ENCODE results near the gene NHLRC2.
"Not testable (repeated sequence)": the region's sequence is repeated elsewhere in the genome, so short reads cannot be mapped to it uniquely, and the experiment has no call there.

NHLRC2 gene

DNA sequence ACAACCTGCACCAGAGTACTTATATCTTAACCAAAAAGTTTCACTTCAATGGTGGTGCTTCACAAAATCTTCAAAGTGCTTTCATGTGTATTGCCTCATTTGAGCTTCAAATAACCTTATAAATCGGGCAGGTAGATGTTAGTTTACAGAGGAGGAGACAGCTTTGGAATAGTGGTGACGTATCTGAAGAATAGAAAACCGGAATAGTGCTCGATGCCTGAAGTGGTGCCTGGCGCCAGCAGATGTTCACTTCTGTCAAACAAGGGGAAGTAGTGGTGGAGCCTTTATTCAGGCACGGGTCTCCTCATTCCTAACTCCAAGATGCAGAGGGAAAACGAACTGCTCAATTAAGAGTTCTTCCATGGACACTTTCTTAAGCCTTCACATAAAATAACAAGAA, 58.1 kb downstream of the NHLRC2 start:
- DNase-seq = no peak

DNA sequence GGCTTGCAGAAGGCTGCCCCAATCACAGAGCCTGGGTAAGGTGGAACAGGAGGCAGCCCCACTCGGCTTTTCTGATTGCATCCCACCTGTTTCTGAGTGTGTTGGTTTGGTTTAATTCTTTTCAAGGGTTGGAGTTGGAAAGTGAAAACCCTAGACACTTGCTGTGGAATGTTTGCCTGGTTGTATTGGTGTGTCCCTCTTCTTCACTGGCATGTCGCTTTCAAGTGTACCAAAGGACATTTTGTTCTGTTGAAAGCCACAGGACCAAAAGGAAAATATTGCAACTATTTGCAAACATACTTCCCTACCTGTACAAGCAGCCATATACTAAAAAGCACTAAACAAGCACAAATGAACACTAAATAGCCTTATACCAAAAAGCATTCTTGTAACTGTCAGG, 60.5 kb downstream of the NHLRC2 start:
- DNase-seq = no peak

DNA sequence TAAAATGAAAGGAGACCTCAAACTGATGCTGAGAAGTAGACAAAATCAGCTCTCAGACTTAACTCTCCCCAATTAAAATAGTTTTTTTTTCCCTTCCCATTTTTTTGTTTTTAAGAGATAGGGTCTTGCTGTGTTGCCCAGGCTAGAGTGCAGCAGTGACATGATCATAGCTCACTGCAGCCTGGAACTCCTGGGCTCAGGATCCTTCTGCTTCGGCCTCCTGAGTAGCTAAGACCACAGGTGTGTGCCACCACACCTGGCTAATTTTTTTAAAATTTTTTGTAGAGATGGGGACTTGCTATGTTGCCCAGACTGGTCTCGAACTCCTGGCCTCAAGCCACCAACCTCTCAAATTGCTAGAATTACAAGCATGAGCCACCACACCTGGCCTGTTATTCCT, 61.1 kb downstream of the NHLRC2 start:
- DNase-seq = no peak

GRCh38 chr10:113916053-113916452, 61.6 kb downstream of the NHLRC2 start:
- DNase-seq = no peak

GRCh38 chr10:113917636-113918035, 63.2 kb downstream of the NHLRC2 start:
- DNase-seq = no peak

DNA sequence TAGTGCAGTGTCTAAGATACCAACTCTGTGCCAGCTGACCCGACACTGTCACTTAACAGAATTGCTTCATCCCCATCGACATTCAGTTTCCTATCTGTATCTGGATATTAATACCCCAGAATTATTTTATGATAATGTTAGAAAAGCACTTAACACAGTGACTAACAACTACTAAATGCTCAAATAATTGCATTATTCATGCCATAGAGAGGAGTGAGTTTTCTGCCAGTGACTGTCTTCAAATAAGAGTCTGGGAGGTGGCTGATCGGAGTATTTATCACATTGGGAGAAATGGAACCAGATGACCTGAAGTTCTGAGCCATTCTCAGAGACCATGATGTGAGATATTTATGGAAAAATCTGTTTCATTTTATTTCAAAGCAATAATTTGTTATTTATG, 65.7 kb downstream of the NHLRC2 start:
- DNase-seq = no peak

GRCh38 chr10:113920875-113921274, 66.4 kb downstream of the NHLRC2 start:
- DNase-seq = no peak

DNA sequence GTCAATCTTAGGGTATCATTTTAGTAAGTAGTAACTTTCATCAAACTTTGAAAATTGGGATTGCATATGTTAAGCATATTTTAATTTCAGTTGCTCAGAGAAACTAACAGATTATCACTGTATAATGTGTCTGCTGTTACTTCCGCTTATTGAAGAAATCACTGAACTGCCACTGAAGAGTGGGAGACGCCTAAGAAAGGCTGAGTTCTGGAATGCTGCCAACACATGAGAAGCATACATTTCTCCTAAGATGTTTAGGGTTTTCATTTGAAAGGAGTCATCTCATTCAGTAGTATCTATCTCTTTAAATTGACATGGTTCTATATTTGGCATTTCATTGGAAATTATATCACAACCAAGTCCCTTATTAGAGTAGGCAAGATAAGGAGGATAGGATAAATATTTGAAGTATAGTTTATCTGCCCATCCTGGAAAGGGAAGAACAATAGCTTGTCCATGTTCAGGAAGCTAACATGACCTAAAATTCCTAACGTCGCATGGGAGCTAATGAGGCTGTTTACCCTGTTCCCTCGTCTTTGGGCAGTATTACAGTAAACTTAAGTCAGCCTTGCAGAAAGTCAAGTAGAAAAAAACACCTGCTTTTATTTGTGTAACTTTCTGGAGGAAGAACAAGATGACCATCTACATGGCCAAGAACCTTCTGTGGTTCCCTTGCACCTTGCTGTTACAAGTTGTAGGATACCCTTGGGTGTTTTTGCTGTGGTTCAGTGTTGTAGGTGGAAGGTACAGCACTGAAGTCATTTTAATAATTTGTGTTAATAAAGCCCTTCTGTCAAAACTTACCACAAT, 67.3 kb downstream of the NHLRC2 start:
- no peak for DNase-seq

DNA sequence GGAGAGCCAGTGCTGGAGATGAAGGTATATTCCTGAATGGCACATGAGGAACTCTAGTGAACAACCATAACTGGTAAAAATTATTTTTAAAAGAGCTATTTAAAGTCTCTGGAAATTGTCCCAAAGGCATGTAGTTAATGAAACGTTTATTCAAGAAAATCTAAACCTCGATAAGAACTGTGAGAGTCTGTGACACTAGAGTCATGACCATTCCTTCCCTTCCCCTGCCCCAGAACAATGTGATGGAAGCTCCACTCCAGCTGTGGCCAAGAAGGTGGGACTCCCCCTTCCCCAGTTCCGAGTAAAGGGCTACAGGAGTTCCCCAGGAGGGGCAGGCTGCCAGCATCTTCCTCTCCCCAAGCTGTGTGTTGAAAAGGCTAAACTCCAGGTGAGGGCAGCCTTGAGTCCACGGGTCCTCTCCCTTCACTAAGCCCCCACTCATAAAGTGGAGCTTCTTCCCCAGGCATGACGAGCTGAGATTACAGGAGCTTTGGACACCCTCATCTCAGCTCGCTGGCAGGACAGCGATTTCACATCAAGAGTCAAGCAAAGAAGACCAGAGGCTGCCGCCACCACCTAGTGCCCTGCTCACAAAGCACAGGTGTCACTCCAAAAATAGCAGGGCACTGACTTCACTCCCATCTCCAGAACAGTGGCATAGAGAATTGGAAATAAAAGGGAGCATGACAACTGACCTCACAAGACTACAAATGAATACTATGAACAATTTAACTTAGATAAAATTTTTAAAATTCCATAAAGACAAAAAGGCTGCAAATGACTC, 68.5 kb downstream of the NHLRC2 start:
- no peak for DNase-seq

- DNase-seq = no peak
Observed at GRCh38 chr10:113924186-113924585, 69.7 kb downstream of the NHLRC2 start.

- no peak for DNase-seq
Observed at GRCh38 chr10:113924664-113925063, 70.2 kb downstream of the NHLRC2 start.

DNA sequence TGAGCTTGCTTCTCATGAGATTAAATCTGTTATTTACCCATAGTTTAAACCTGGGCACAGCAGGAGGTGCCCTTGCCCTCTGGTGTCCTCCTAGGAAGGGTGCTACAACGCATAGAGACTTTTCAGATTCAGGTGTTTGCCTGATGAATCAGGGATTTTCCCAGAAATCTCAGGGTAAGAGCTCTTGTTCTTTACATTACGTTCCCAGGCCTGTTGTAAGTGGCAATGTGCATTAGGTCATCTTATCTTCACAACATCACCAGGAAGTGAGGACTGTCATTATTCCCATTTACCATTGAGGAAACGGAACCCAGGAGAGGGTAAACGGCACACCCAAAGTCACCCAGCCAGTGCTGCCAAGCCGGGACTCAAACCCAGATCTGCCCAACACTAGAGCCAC, 73.0 kb downstream of the NHLRC2 start:
- no peak for DNase-seq

GRCh38 chr10:113928830-113929229, 74.4 kb downstream of the NHLRC2 start:
- DNase-seq = no peak

- no peak for DNase-seq
Observed at GRCh38 chr10:113929522-113929921, 75.1 kb downstream of the NHLRC2 start.

- DNase-seq = no peak
Observed at GRCh38 chr10:113930482-113931057, 76.1 kb downstream of the NHLRC2 start.

DNA sequence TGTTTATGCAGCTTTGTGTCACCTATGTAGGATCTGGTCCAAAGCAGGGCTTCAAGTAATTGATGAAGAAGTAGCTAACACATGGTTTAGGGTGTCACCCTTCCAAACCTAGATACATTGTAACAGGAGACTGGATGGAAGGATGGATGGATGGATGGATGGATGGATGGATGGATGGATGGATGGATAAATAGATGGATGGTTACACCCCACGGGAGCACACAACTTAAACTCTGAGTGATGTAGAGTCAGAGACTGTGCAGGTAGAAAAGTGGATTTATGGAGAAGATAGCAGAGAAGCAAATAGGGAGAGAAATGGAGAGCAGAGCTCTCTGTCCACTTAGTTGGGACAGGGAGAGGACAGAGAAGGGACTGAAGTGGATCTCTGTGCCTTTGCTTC, 78.4 kb downstream of the NHLRC2 start:
- DNase-seq = no peak

DNA sequence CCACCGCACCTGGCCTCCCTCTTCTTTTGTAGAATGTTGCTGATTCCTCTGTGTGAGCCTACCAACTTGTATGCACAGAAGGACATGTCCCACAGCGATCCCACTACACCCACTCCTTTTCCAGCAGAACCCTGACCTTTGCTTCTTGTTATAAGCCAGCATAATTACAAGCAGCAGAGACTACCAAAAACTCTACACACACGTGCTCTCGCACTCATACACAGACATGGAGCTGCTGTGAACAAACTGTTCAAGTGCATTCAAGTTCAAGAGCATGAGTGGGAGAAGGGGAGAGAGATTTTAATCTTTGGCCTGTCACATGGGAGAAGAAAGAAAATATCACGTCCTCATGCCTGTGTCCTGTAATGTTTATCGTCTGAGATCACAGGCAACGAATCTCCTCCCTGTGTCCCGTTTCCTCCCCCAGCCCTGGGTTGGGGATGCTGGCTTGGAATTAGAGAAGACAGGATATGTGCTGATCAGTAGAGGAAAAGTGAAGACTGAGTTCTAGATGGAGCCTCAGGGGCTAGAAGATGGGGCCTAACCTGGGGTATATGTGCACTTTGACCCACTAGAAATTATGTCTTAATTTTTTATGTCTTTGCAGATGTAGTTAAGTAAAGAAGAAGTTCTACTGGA, 79.6 kb downstream of the NHLRC2 start:
- DNase-seq = no peak

- DNase-seq = no peak
Observed at GRCh38 chr10:113937258-113937657, 82.8 kb downstream of the NHLRC2 start.

DNA sequence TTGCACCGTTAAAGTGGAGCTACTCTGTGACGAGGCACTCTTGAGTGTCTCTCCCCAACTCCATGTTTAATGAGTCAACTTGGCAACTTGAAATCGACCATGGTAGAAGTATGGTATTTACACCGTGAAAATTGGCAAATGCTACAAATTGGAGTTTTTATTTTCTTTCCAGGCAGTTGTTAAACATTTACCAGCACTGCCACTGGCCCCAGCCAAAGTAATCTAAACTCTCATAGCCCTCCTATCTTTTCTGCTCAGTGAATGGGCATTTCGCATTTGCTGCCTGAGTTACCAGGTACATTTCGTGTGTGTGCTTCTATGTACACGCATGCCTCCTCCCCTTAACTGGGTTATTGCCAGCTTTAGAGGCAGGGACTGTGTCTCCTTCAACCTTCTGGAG, 83.3 kb downstream of the NHLRC2 start:
- DNase-seq = no peak

- DNase-seq = no peak
Observed at GRCh38 chr10:113939212-113939860, 84.9 kb downstream of the NHLRC2 start.

DNA sequence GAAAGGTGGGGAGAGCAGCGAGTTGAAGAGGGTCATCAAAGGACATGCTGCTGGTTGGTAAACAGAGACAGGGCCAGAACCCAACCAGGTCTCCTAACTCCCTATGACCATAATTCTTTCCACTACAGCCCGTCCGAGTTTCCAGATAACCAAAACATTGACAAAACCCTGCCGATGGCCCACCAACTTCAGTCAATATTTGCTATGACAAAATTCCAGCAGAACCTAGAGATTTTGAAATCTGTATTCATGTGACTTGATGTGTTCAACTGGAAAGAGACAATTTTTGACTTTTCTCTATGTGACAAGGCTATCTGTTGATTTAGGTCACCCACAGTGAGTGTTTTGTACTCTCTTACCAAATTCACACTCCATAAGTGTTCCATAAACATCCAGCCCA, 86.7 kb downstream of the NHLRC2 start:
- DNase-seq = no peak

DNA sequence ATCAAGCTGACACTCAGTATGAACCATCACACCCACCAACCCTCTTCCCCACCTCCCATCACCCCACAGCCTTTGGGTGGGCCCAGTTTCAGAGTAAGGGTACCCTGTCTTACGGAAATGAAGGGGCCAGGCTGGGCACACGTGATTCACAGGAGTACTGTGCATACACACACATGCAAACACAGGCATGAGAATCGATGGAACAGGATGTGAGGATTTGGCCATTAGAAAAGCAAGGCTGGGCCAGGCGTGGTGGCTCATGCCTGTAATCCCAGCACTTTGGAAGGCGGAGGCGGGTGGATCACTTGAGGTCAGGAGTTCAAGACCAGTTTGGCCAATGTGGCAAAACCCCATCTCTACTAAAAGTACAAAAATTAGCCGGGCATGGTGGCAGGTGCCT, 88.7 kb downstream of the NHLRC2 start:
- not testable (repeated sequence) for DNase-seq

All from C1 segment of cervical spinal cord (tissue), 14 donors.